Astrocyte (in vitro differentiated cells and primary cell): Measurements from ENCODE around the gene RAB3A.

ENCODE experiments used
- EZH2 ChIP-seq: IDR thresholded peaks from 2 replicates; pipeline ENCODE4 v1.6.1; 2012; ENCODE audit warnings: mild to moderate bottlenecking, low read length, inconsistent platforms; ENCODE audit not compliant: insufficient read depth
- TF ChIP-seq, protein P1 (sequence below): IDR thresholded peaks from 2 replicates; pipeline ENCODE4 v1.5.1; 2011; ENCODE audit warnings: low read depth, mild to moderate bottlenecking, inconsistent platforms, low read length, moderate library complexity; ENCODE audit not compliant: insufficient read depth

DNA sequence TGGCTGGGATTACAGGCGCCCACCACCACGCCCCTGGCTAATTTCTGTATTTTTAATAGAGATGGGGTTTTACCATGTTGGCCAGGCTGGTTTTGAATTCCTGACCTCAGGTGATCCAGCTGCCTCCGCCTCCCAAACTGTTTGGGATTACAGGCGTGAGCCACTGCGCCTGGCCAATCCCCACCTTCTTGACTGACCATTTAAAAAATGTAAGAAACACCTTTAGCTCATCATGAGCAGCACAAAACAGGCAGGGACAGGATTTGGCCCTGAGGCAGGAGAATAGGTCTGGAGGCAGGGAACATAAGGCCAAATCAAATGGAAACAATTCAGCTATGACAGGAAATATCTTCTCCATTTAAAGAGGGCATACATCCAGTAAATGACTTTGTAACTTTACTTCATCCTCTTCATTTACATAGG lies 12.2 kb downstream of the RAB3A start:
- TF ChIP-seq, protein P1, sequence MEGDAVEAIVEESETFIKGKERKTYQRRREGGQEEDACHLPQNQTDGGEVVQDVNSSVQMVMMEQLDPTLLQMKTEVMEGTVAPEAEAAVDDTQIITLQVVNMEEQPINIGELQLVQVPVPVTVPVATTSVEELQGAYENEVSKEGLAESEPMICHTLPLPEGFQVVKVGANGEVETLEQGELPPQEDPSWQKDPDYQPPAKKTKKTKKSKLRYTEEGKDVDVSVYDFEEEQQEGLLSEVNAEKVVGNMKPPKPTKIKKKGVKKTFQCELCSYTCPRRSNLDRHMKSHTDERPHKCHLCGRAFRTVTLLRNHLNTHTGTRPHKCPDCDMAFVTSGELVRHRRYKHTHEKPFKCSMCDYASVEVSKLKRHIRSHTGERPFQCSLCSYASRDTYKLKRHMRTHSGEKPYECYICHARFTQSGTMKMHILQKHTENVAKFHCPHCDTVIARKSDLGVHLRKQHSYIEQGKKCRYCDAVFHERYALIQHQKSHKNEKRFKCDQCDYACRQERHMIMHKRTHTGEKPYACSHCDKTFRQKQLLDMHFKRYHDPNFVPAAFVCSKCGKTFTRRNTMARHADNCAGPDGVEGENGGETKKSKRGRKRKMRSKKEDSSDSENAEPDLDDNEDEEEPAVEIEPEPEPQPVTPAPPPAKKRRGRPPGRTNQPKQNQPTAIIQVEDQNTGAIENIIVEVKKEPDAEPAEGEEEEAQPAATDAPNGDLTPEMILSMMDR, result no peak
- no peak for TF ChIP-seq EZH2
